HG02885 (cell line): ENCODE data around the gene WT1.

ENCODE experiments used
- ATAC-seq: cut with Tn5 transposase; IDR thresholded peaks from one replicate; pipeline ENCODE4 v1.9.1; 2021; ENCODE audit warnings: mild to moderate bottlenecking; ENCODE audit not compliant: unreplicated experiment, poor library complexity

The WT1 gene

DNA sequence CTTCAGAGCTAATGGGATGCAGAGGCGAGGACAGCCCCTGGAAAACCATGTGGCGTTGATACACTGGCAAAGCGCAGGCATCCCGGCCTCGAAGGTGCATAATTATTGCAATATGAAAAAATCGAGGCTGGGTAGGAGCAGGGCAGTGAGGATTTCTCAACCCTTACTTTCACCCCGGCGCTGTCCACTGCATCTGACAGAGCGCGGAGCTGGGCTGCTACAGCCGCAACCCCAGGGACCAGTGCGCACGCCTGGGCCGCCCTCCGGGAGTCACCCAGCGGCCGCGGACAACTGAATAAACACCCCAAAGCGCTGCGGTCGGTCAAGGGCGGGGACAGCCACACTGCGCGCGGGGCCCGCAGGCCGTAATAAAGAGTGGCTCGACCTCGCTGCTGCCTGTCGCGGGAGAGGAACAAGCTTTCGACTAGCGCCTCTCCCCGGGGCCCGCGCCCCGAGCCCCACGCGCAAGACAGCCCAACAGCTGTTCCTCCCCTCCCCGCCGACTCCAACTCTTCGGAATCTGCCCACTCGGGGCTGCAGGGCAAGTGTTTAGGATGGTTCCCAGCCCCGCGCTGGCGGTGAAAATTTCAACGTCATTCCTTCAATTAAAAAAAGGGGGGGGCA lies 3.6 kb upstream of the WT1 start:
- ATAC-seq = no peak

DNA sequence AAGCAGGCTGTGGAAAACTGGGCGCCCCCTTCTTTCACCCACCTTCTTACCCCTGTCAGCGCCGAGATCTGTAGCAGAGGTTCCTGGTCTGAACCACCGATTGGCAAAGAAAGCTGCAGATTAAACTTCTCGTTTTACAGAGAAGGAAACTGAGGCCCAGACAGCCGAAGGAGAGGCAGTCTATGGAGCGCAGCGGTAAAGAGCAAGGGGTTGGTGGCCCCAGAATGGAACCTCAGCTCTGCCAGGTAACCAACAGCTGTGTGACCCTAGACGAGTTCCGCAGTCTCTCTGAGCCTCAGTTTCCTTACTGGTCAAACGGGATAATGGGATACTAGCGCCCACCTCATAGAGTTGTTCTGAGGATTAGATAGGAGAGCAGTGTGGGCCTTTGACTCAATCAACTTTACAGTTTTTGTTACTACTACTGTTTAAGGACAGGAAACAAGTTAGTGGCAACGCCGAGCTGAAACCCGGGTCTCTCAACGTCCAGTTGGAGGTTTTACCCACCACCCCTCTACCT lies 3.1 kb upstream of the WT1 start:
- no peak for ATAC-seq

DNA sequence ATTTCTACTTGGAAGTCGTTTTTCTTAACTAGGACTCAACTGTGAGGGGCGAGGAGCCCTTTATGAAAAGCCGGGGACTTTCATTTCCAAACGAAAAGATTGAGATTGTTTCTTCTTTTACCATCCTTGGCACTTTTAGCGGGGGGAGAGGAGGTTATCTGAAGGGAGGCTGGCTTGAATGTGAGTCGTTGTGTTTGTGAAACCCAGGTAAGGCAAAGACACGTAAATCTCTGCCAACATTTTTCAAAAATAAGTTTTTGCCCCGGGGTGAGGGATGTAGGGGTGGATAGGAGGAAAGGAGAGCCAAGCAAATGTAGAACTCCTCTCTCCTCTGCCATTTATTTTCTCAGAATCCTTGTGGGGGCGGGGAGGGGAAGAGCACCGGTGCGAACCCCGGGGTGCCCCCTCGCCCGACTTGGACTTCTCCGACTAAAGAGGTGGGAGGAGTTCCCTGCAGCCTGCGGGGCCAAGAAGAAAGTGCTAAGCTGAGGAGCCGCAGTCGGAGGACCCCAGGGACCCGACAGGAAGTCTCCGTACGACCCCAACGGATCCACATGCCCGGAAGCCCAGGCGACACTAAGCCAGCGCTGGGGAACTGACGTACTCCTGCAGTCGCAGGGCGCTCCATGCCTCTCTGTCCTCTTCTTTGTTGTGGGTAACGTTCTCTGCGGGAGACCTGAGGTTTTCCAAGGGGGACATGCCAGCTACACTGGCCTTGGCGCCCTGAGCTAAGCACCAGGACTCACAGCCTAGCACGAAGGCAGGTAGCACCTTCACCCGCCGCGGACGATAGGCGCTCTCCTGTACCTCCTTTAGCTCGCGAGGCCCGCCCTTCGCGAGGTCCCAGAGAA lies 2.4 kb upstream of the WT1 start:
- ATAC-seq = no peak

DNA sequence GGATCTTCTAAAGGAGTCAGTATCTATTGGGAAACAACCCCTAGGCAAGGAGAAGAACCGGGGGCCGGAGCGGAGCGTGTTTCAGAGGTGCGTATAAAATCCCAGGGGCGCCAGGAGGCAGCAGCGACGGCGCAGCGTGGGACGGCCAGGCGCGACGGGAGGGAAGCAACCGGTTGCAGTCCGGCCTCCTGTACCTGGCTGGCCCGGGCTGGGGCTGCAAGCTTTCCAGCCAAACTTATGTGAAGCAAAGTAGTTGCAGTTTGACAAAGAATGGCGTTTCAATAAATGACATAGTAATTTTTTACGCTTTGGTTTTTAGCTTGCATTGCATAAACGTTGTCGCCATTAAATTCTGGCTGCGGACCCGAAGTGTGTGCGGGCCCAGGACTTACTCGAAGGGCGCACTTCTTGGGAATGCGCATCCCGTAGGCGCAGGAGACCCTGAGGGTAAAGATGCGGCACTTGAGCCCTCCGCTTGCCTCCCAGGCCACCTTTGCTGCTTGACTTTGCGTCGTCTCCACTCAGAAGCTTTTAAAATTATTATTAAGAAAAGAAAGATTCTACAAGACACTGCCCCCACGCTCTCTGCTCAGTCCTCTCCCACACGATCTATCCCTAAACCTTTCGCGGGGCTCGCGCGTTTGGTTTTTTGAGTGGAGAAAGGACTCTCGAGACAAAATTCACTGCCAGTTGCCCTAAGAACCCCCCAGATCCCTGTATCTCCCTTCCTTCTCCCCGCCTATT lies 1.6 kb upstream of the WT1 start:
- no peak for ATAC-seq

DNA sequence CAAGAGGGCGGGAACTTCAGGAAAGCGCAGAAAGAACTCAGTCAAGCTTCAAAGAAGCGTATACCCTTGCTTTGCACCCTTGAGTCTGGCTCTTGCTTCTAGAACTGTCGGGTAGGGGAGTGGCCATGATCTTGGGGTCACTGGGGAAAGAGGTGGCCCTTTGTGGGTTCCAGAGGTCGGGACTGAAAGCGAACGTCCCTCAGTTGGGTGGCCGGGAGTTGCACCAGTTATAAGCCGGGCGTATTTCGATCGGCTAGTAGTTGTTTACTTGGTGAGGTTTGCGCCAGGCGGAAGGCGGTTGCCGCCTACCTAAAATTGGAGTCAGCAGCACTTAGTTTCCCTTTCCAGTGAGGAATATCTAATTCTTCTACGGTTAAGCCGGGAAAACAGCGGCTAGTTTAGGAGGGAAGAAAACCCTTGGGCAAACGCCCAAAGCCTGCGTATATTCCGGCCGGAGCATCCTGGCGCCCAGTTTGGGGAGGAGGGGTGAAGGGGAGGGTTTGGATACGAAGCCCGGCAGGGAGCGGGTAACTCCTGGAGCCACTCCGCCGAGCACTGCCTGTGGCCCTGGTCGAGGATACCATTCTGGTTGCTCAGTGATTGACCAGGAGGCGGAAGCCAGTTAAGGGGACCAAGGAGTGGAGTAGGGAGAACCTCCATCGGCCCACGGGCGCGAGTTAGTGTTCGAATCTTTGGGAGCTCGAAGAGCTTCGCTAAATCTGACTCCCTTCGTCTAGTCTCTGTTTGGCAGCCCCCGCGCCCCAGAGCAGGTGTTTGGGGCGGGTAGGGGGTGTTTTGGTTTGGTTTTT lies 807 bp upstream of the WT1 start:
- ATAC-seq = no peak

DNA sequence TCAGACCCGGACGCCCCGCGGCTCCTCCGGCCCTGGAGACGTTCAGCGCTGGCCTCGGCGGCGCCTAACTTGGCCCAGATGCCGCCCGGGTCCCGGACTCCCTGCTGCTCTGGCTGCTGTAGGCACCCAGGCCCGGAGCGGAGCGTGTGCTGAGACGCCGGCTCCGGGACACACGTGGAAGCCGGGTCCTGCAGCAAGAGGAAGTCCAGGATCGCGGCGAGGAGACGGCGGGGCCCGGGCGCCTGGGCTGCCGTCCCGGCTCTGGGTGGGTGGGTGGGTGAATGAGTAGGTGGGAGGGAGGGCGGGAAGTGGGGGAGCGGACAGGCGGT lies 223 bp downstream of the WT1 start:
- no peak for ATAC-seq

DNA sequence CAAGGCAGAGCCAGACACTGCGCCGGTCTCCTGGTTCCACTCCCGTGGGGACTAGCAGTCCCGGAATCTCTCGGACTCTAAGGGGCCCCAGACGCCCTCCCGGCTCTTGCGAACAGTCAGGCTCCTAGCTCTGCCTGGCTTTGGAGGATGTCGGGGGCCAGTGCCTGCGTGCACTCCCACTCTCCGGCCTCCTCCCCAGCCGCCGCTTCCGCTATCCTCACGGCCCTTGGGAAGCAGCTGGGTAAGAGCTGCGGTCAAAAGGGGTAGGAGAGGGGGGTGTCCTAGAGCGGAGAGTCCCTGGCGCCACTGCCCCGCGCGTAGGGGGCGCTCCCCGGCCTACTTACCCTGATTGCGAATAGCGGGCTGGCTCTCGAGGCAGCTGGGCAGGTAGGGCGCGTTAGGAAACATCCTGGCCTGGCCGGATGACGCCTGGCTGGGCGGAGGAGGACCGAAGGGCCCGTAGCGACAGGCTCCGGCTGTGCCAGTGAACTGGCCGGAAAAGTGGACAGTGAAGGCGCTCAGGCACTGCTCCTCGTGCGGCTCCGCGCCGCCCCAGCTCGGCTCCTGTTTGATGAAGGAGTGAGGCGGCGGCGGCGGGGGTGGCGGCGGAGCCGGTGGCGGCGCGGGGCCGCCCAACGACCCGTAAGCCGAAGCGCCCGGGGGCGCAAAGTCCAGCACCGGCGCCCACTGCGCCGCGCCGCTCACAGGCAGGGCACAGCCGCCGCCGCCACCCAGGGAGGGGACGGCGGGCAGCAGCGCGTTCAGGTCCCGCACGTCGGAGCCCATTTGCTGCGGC lies 785 bp downstream of the WT1 start:
- no peak for ATAC-seq

DNA sequence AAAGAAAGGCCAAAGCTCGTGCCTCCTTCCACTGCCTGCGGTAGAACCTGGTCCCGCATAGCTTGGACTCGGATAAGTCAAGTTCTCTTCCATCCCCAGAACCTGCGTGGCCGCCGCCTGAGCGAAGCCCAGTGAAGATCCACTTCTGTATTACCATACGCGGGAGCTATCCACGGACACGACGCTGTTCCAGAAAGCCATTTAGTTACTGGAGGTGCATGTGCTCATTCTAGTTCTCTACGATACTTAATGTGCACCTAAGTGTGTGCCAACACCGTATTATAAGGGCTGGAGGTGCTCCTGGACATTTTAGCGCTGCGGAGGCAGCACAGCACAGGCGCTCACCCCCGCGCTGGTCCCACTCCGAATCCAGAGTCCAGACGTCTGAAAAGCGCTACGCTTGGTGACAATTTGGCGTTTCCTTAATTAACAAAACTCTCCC lies 1.4 kb downstream of the WT1 start:
- ATAC-seq = no peak

DNA sequence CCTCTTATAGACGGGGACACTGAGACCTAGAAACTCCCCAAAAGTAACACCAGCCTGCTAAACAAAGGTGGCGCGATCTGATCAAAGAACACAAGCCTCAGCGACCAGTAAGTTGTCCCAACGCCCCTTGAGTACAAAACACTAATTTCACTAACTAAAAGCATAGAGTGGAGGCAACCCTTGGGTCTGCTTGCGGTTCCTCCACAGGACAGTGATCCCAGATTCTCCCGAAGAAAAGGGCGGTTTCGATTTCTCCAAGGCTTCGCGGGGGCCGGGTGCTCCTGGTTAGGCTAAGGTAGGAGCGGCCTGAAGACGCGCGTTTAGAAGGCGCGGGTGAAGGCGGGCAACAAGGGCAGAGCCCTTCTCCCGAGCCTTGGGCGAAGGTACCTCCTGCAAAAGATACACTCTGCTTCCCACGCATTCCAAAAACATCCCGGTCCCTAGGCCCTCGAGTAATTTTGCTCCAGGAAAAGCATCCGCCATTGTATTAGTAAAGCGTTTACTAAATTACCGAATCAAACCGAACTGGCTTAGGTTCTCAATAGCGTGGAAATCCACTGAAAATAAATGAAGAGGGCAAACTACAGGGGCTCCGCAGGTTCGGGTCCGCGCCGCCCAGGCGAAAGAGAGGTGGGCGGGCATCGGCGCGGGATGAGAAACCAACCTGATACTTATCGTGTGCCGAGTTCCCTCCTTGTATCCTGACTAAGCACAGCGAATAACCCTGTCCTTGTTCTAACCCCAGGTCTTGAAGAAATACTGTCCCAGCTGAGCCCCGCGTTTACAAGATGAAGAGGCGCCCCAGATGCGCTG lies 2.0 kb downstream of the WT1 start:
- ATAC-seq = no peak

DNA sequence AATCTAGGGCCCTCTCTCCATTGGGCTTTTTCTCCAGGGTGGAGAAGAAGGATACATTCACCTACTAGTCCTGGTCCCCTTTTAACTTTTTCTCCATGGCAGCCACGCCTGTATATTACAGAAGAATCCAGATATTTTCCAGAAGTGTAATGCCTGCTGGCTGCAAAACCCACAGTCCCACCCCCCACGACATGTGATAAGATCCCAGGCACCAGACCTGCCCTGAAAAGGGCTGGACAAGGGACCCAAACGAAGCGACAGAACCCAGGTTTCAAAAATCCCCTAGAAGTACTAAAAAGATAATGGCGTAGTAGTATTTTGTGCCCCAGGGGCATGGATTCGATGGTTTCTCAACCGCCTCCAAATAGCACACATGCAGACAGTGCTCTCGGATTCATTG lies 2.8 kb downstream of the WT1 start:
- ATAC-seq = no peak

DNA sequence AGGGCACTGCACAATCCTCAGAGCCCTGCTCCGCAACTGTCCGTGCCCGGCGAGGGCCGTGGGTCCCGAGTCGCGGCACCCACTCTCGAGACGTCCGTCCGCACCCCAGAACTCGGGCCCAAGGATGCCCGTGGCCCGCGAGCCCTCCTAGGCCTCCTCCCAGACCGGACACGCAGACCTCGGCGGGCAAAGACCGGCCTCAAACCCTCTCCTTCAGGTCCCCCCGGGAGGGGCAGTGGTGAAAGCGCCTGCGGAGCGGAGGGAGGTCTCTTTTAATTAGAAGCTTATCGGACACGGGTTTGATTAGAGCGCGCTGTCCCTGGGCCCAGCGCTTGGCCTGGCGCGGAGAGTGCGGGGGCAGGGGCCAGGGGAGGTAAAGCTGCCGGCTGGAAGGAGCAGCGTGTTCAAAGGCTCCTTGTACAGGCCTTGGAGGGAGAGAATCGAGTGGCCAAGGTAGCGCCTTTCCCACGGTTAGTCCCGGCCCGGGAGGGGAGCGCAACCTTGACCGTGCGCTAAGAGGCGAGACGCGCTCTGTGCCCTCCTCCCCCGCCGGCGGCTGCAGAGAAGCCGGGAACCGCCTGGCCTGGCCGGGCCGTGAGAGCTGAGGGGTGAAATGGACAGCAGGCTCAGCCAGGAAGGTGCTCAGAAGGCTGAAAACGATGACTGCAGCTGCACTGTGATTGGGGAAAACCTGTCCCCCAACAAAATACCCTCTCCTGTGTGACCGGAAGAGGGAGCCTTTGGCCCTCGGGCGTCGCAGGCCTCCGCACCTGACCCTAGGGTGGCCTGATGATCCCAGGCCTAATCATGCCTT lies 4.6 kb downstream of the WT1 start:
- no peak for ATAC-seq

DNA sequence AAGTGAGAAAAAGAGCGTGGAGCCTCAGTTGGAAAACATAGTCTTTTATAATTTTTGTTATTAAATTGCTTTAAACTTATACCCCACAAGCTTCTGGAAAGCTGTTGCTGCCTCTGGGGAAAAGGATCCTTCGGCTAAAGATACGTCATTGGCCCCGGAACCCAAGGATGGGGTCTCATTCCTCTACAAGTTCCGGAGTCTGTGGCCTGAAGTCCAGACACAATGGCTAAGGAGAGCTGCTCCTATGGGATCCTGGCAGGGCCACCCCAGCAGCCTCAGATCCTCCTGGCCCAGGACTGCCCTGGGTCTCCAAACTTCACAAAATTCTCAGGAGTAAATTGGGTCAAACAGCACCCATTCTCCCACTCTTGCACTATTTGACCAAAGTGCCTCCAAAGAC lies 5.9 kb downstream of the WT1 start:
- no peak for ATAC-seq

DNA sequence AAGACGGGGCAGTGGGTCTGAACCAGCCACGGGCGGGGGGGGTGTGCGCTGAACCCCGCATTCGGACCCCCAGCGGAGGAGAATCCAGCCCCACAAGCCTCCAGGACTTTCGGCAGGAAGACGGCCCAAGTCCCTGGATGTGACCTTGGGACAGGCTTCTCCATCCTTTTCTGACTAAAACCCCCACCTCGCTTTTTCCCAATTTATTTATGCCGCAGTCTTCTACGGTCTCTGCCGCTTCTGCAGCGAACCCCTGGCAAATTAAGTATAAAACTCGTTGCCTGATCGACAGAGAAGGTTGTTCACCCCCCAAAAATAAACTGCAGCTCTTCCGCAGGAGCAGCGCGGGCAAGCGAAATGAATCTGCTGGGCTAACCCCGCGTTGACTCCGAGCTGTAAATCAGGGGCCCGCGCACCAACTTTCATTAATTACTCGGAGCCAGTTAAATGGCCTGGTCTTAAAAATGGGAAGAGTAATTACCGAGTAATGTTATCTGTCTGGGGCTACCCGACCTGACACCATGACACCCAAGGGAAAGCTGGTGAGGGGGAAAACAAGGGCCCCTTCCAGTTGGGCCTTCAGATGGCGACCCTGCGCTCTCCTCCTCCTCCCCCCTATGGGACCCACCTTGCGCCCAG lies 6.6 kb downstream of the WT1 start:
- no peak for ATAC-seq

DNA sequence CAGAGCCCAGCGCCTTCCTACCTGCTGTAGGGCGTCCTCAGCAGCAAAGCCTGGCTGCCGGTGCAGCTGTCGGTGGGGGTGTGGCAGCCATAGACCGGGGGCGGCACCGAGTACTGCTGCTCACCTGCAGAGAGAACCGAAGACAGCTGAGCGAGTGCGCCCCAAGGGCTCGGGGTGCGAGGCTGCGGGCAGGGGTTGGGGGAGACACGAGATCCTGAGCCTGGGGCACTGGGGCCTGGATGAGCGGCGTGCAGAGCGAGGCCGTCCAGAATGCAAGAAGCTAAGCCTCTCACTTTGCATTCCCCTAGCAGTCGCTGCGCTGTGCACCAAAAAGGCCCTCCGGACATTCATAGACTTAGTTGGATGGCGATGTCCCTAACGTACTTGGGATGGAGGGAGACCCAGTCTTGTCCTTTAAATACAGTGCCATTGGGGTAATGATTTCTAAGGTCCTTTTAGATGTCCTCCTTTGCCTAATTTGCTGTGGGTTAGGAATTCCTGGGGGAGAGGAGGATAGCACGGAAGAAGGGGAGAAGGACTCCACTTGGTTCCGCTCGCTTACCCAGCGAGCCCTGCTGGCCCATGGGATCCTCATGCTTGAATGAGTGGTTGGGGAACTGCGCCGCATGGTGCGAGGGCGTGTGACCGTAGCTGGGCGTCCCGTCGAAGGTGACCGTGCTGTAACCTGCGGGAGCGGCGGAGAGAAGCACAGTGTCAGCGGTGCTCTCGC lies 7.2 kb downstream of the WT1 start:
- no peak for ATAC-seq

DNA sequence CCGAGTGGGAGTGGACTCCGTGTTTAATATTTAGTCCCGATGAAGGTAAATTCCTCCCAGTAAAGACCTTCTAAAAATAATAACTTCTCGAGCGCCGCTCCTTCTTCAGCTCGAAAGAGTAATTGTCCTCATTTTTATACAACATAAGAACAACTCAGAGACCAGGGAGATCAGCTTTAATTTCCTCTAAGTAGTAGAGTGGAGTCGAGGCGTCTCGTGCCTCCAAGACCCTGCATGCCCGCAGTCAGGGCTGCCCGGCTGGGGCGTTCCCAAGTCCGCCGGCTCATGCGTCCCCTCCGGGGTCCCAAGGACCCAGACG lies 7.8 kb downstream of the WT1 start:
- no peak for ATAC-seq

DNA sequence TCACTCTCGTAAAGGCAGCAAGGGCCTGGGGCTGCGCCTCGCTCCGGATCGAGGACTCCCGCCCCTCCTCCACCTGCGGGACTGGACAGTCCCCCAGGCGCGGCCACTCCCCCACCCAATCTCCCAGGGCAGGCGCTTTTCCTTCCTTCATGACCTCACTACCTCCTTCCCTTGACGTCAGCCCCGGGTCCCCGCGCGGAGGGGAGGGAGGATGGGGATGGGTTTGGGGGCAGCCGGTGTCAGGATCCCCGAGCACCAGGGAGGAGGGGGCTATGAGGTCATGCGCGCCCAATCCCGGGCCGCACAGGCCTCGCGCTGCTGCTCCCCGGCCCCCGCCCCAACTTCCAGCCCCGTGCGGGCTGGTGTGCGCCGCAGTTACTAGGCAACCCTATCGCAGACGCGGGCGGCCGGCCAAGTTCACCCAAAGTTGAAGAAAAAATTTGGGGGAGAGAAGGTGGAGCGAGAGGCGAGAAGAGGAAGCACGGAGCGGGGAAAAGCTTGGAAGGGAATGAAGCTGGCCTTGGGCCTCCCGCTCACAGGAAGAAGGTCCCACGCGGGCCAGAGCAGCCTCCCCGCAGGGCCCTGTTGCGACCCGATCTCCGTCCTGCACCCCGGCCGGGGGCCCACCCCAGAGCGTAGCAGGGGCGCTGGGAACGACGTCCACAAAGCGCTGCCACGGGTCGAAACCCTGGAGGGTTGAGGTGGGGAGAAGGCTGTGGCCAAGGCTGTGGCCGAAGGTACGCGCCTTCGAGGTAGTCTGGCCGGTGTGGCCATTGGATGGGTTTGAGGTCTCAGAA lies 8.3 kb downstream of the WT1 start:
- ATAC-seq = no peak
